H1 (cell line): ENCODE measurements around the gene MYH6. TPM values are rescaled to one million over a fixed set of nuclear protein-coding genes. Genes with fewer than 3 reads are reported as not detected.

Experiments used
- CHD1 ChIP-seq: IDR thresholded peaks from 2 replicates; pipeline ENCODE4 v1.6.1; 2012; ENCODE audit warnings: low read depth, low read length, improper control_type of control experiment
- CREB1 ChIP-seq: IDR thresholded peaks from 2 replicates; pipeline ENCODE4 v1.6.1; 2012; ENCODE audit warnings: inconsistent platforms
- RAD21 ChIP-seq, 2 experiments: IDR thresholded peaks in 1 of 2; conservative IDR thresholded peaks in 1 of 2; 2 replicates each; pipeline ENCODE4 v1.6.1; 2011; ENCODE audit warnings: low read depth in 2 of 2, low read length in 2 of 2, improper control_type of control experiment in 1 of 2, inconsistent platforms in 1 of 2, mild to moderate bottlenecking in 1 of 2, moderate library complexity in 1 of 2
- SUZ12 ChIP-seq: fragments of 200-600 bp; sonication (generic); IDR thresholded peaks from 2 replicates; pipeline ENCODE4 v1.6.1; 2012; ENCODE audit warnings: mild to moderate bottlenecking, inconsistent platforms, low read length, moderate library complexity, mixed read lengths
- TEAD4 ChIP-seq: IDR thresholded peaks from 2 replicates; pipeline ENCODE4 v1.6.1; 2012; ENCODE audit warnings: low read depth, low read length, inconsistent platforms, mixed read lengths
- polyA plus RNA-seq, 7 experiments: library from polyadenylated mRNA; depleted of rRNA in 3 of 7; stranded (reverse) in 5 of 7; unstranded in 2 of 7; fragments of >200 nt in 5 of 7; fragments of 200-250 nt in 2 of 7; gene quantifications; 1 replicate in 5 of 7; 2 replicates in 1 of 7; 4 replicates in 1 of 7; pipeline versions ENCODE4 v1.2.1 to v1.2.3, GENCODE V29; 2011 to 2013; ENCODE audit warnings: missing spikeins in 2 of 7, mixed read lengths in 2 of 7
- total RNA-seq: library from RNA; stranded (reverse); fragmentation: NEBNext Ultra II Directional; extraction: Animal tissue kit (Norgen Biotek cat#: 25700); gene quantifications from 2 replicates; pipeline ENCODE4 v1.2.1, GENCODE V29; 2021

The MYH6 gene
- total and polyA plus RNA-seq, 2 of the 8 experiments (the other 6 are each of a cell fraction or from before 2014, with no cell fraction given) = 0.03 TPM; not detected in 1

- TF ChIP-seq TEAD4 = no peak
- TF ChIP-seq CREB1 = no peak
- peak; percentile 95 for TF ChIP-seq RAD21 (IDR thresholded peaks at IDR 0.05 in 1 of 2, conservative IDR thresholded peaks at IDR 0.05 in 1 of 2; ENCODE audit: low read depth in 2 of 2, low read length in 2 of 2)
- no peak for TF ChIP-seq CHD1
- peak; percentile 52; the same call in 1 of the 2 replicates for TF ChIP-seq SUZ12
- TF ChIP-seq, all 59 proteins: peak for 5
These were observed 28.5 kb downstream of the MYH6 start (continued) for GRCh38 chr14:23379366-23380196.
